Muscle of back (tissue), 11 donors: ENCODE measurements around the gene PLAU. TPM values are rescaled to one million over a fixed set of nuclear protein-coding genes. Genes with fewer than 3 reads are reported as not detected.
A peak's percentile ranks its signal among the peaks of the same experiment; 100 is the strongest.
"Not testable (repeated sequence)": the region's sequence is repeated elsewhere in the genome, so short reads cannot be mapped to it uniquely, and the experiment has no call there.

ENCODE experiments used
- DNase-seq, 3 donors: peaks; one replicate each; pipeline versions ENCODE4 v3.0.0 to v3.0.0-alpha.2; 2013
- polyA plus RNA-seq, 10 donors: library from polyadenylated mRNA; unstranded; fragments of 120-200 nt; gene quantifications; one replicate each; pipeline ENCODE4 v1.2.1, GENCODE V29; 2013; ENCODE audit not compliant: insufficient read length in 10 of 10

The PLAU gene
- polyA plus RNA-seq, 10 donors: 22.4 to 39.2 (median 28.3) TPM

DNA sequence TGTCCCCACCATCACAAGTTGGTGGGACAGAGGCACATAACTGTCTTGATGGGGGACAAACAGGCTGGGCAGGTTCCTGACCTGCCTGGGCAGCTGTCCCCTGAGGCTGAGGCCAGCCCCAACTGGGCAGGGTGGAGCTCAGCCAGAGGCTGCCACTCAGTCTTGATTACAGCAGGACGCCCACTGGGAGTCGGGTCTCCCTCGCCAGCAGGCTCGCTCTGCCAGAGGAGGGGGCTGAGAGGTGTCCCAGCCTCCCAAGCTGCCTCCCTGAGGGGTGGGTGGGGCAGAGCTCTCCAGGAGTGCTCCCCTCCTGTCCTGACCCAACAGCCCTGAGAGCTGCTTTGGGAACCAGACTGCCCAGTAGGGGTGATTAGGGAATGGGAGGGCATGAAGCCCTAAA lies 34.8 kb upstream of the PLAU start:
- DNase-seq: no peak

DNA sequence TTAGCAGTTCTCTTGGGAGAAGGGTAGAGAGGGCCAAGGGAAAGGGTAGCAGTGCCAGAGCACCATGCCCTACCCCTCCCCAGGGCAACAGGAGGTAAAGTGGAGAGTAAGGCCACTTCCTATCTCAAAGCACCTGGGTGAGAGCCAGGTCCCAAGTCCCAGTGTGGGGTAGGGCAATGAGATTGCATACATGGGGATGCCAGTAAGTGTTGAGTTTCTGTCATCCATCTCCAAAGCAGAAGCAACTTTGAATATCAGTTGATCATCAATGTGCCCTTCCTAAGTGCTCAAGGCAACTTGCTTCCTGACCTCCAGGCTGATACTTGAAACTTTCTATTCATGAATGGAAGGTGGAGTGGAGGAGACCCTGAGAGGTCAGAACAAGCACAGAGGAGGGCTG lies 34.4 kb upstream of the PLAU start:
- no peak for DNase-seq

DNA sequence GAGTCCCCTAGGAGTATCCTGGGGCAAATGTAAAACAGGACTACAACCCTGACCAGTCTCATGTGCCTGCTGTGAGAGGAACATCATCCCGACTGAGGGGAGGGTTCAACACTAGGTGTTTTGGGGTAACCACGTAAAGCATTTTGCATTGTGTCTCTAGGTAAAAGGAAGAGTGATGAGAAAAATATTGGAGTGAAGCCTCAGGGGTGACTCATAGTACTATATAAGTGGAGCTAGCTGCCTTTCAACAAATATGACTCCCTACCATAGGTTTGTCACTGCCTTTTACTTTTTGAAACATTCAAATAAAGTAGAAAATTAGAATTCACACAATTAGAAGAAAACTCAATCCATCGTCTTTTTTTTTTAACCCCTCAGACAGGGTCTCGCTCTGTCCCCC lies 34.0 kb upstream of the PLAU start:
- no peak for DNase-seq

DNA sequence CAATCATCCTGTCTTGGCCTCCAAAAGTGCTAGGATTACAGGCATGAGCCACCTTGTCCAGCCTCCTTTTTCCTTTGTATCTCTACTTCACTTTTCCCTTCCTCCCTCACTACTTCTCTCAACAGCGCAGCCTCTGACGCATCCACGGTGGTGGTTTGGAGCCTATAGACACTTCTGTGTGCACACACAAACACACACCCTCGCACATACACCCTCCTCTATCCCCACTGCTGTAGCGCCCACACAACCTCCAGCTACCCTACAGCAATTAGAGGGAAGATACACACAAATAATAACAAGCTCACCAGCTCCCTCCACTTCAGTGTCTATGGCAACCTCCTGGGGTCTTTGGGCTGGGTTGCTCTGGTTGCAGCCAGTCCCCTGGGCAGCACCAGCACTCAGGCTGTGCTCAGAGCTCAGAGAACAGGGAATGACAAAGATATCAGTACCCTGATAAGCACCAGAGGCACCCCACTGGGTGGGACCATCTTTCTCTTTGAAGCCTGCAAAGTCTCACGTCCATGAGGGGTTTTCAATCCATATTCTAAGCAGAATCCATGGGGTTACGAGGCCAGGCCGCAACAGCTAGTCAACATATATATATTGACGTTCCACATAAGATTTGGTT lies 33.3 kb upstream of the PLAU start:
- no peak for DNase-seq

DNA sequence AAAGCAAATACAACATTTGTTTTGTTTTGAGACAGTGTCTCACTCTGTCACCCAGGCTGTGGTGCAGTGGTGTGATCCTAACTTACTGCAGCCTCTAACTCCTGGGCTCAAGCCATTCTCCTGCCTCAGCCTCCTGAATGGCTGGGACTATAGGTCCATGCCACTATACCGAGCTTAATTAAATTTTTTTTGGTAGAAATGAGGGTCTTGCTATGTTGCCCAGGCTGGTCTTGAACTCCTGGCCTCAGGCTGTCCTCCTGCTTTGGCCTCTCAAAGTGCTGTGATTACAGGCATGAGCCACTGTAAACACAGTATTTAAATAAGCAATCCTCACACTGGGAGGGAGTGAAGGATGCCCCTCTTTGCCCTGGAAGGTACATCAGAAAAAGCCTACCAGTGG lies 32.6 kb upstream of the PLAU start:
- DNase-seq: no peak

DNA sequence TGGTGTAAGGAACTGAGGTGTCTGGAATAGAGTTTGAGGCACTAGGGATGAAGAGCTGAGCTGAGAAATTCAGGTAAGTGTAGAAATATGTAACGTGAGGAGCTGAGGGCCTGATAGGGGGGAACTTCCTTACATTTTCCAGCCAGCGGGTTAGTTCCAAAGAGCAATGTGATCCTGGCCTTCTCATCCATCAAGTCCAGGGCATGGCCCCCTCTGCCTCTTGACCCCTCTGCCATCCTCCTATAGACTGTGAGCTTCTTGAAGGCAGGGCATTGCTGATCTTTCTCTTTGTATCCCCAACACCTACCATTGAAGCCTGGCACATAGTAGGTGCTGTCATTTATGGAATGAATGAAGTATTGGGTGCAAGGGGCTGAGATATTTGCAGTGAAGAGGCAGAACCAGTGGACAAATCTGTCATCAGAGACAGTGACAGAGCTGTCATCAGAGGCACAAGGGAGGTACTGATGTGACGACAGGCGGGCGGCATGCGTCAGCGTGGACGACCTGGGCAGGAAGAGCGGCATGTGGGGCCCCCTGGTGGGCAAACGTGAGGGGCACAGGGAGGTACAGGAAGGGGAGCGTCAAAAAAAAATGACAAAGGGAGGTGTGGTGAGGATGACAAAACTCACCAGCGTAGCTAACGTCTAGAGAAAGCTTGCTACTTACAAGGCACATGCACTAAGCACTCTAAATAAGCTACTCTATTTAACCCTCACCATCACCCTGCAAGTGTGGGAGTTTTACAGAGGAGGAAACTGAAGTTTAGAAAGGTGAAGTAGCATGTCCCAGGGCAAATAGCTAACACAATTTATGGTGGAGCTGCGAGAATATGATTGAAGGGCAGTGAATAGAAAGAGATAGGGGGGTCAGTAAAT lies 31.4 kb upstream of the PLAU start:
- DNase-seq: peak; percentile 58 to 86 (median 80)

DNA sequence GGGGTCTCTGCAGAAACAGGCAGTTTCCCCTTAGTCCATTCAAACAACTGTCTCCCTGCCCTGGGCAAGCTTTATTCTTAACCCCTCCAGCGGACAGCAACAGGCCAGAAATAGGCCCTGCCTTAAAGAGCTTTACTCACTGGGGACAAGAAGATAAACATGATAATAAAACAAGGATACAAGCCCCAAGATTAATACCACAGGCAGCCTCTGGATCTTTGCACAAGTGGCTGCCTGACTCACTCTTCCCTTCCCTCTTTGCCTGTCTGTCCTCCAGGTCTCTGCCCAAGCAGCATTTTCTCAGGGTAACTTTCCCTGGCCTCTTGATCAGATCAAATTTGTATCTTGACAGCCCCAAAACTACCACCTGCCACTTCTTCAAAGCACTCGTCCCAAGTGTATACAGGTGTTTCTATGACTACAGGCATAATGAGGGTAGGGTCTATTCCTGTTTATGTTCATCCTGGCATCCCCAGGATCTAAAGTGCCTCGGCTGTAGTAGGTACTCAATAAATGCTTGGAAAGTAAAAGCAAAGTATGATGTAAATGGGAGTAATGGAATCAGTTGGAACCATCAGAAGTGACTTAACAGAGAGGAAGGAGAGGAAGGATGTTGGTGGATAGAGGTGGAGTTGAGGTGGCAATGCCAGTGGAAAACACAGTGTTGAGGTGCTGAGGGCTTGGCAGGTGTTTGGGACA lies 29.6 kb upstream of the PLAU start:
- DNase-seq: no peak

DNA sequence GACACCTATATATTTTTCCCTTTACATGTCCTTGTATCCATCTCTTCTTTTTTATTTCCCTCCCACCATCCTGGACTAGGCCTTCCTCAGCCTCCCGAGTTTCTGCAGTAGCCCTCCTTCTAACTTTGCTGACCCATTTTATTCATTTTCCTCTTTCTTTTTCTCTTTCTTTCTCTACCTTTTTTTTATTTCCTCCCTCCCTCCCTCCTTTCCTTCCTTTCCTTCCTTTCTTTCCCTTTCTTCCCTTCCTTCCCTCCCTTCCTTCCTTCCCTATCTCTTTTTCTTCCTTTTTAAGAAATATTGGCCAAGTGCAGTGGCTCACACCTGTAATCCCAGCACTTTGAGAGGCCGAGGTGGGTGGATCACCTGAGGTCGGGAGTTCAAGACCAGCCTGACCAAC lies 26.9 kb upstream of the PLAU start:
- DNase-seq: no peak

DNA sequence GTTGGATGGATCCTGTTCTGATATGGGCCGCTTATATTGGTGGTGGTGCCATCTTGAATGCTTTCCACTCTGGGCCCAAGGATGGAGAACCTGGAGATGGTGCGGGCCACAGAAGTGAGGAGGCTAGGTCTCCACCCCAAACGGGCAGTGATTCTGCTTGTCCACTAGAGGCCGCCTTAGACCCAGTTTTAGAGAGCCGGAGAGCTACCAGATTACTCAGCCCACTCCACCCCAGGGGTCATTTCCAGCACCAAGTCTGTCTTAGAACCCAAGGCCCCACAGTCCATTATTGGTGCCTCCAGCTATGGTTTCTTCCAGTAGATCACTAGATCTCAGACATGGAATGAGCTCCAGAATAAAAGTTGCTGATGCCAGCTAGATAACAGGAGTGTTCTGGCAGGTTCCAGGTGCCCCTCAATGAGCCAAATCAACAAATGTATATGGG lies 24.8 kb upstream of the PLAU start:
- peak; percentile 81 to 92 (median 87) for DNase-seq

DNA sequence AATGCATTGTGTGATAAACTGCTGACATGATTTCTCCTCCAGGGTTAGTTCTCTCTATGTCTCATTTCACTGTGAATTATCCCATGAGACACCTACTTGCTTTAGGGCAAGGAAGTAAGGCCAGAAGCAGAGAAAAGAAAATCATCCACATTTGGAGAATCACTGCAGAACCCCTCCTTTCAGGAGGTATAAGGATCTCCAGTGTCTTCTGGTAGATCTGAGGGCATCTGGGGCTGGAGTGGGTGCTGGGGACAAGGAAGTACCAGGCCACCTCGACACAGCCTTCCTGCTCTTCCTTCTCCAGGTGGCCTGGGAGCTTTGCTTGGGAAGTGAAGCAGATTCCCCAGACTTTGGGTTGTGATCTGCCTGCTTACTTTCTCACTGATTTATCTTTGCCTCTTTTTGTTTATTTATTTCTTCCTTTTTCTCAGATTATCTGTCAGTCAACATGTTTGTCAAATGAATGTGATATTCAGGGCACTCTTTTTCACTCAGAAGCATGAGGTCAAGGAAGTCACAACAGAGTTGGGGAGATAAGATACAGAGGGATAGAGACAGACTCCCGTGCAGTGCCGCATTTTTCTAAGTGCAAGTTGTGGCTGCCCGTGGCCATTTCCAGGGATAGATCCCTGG lies 24.2 kb upstream of the PLAU start:
- DNase-seq: peak in 2 of 3 donors; percentile 26 to 57

DNA sequence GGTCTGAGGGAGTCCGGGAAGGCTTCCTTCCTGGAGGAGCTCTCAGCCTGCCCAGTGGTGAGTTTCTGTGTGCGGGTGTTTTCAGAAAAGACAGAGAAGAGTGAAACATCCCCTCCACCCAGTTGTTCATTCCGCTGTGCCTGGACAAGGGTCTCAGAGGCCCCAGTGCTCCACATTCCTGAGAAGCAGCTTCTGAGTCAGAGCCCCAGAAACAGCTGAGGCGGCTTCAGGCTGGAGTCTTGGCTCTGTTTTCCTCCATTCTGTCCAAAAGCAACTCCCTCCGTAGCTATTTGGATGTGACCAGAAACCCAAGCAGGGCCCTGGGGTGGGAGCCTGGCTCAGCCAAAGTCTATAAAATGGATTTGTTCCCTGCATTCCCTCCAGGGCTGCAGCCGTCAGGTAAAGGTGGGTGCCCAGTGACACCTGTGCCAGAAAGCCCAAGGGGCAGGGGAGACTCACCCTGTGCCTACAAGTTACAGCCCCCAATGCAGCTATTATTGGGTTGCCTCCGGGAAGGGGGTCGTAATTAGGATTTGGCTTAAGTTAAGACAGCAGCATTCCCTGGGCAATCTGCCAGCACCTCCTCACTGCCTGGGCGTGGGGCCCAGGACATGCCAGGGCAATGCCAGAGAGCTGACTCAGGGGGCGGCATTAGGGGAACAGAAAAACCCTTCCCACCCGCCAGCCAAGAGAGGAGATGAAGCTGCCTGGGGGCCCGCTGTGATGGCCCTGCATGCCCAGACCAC lies 23.5 kb upstream of the PLAU start:
- peak; percentile 88 to 94 (median 90) for DNase-seq

DNA sequence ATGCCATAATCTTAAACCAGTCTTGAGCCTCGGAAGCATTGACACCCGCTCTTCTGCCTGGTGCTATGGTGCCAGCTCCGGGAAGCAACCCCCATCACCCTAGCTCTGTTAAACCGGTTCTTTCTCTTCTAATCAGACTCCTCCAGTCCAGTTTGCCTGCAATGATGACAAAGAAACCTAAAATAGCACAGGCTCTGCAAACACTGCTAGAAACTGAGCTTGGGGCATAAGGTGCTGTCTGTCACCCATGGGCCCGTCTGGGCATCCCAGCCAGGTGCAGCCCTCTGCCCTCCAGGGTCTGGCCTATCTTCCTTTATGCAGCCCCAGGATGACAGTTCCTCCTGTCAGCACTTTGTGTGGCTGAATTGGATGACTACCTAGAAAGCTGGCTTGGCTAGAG lies 22.4 kb upstream of the PLAU start:
- DNase-seq: peak in 1 of 3 donors; percentile 56

DNA sequence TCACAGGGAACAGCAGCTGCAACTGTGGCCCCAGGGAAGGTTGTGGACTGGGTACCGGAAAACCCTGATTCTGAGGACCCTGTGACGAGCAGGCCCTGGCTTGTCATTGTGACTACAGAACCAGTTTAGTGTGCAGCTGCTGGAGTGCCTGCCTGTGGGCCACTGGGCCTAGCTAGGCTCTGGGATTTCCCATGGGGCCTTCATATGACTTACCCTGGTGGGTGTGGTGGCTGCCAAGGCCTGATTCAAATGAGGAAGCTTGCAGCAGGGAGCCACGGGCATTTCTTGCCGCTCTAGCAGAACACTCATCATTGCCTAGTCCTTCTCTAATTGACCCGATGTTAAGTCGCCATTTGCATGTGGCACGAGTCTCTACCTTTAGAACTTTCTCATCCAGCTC lies 21.9 kb upstream of the PLAU start:
- peak in 2 of 3 donors; percentile 52 to 69 for DNase-seq

DNA sequence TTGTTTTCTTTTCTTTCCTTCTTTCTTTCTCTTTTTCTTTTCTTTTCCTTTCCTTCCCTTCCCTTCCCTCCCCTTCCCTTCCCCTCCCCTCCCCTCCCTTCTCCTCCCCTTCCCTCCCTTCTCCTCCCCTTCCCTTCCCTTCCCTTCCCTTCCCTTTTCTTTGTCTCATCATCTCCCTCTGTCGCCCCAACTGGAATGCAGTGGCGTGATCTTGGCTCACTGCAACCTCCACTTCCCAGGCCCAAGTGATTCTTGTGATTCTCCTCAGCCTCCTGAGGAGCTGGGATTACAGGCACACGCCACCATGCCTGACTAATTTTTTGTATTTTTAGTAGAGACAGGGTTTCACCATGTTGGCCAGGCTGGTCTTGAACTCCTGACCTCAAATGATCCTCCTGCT lies 21.5 kb upstream of the PLAU start:
- not testable (repeated sequence) for DNase-seq

DNA sequence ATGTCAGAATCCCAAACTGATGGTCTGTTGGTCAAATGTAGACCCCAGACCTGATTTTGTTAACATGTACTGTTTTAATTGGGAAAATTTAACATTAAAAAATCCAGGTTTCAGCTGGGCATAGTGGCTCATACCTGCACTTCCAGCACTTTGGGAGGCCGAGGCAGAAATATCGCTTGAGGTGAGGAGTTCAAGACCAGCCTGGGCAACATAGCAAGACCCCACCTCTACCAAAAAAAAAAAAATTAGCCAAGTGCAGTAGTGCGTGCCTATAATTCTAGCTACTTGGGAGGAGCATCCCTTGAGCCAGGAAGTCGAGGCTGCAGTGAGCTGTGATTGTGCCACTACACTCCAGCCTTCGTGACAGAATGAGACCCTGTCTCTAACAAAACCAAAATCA lies 20.7 kb upstream of the PLAU start:
- no peak for DNase-seq

DNA sequence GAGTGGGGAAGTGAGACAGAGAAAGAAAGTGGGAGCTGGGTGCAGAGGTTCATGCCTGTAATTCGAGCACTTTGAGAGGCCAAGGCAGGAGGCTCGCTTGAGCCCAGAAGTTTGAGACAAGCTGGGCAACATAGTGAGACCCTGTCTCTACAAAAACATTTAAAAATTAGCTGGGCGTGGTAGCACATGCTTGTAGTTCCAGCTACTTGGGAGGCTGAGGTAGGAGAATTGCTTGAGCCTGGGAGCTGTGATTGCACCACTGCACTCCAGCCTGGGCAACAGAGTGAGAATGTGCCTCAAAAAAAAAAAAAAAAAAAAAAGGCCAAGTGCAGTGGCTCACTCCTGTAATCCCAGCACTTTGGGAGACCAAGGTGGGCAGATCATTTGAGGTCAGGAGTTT lies 20.1 kb upstream of the PLAU start:
- DNase-seq: not testable (repeated sequence)

DNA sequence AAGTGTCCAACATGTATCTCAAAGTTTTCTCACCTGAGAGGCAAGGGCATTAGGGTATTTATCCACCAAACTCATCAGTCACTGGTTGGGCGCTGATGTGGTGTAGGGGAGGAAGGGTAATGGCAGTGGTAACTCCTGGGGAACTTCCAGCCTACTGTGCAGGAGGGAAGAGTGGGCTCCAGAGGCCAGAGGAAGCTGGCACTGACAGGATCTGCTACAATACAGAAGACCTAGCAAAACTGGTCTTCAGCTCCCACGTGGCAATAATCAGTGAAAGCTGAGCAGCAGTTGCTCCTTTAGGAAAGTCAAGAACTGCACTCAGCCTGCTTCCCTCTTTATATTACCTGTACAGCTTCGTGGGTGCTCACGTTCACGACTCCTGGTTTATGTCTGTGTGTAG lies 19.4 kb upstream of the PLAU start:
- DNase-seq: no peak

DNA sequence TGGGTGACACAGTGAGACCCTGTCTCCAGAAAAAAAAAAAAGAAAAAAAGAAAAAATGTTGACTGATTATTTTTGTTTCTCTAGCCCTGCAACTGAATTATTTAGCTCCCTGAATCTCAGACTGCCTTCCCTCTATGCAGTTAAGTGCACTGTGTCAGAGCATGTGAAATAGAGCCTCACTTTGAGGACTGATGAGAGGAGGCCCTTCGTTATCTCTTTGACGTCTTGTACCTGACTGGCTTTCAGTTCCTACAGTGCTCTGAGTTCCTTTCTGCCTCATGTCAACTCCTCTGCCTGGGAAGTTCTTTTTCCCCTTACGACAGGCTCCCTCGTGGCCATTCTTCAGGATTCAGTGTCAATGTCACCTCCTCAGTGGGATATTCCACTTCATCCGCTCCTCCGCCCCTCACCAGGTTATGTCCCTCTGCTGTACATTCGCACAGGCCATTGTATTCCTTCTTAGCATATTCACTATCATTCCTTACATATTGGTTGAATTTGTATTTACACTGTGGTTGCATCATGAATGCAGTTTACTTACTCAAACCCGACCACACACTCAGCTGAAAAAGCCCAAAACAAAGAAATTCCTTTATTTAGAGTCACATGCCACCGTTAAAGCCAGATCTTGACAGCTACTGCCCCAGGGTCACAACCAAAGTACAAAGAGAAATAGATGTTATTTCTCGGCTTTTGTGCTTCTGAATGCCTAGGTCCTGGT lies 18.5 kb upstream of the PLAU start:
- no peak for DNase-seq

DNA sequence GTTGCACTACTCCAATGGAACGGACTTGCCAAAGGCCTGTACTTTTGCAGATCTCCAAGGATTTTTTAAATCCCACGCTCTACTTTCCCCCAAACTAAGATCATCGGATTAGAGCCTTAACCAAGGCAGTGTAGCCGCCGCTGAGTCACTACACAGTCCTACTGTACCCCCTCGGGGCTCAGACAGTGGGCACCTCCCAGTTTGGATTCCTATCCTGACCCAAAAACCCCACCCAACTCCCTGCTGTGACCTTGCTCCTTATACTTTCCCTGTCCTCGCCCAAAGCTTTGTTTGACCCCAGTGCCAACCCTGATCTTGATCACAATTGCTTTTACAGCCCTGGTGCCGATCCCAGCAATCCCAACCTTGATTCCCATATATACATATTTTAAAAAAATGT lies 17.5 kb upstream of the PLAU start:
- no peak for DNase-seq

DNA sequence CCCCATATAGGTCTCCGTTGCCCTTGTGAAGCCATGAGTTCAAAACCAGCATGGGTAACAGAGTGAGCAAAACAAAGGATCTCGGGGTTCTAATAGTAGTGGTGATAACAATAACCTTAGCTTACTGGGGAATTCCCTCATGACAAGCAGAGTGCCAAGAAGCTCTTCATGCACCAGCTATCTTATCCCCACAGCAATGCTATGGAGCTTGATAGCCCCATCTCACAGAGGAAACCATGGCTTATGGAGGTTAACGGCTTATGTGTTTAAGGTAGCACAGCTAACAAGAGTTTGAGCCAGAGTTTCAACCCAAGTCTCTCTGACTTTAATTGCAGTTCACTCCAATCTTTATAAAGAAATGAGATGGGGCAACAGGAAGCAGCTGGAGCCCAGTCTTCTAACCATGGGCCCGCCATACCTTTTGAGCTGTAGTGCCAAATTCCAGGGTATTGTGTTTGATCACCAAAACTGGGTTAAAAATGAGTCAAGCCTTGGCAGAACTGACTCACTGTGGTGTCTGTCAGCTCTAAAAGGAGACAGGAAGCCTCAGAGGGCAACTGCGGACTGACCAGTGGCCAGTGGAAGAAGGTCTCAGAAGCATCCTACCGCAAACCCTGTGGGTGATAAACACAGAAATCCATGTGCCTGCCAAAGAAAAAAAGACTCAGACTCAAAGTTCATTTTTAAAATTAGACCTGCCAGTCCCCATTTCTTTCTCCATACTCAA lies 16.5 kb upstream of the PLAU start:
- no peak for DNase-seq
